GM18511 (cell line): ENCODE results near the gene SYNPO.

Experiments used
- ATAC-seq: cut with Tn5 transposase; IDR thresholded peaks from one replicate; pipeline ENCODE4 v1.9.1; 2021; ENCODE audit warnings: mild to moderate bottlenecking, moderate library complexity; ENCODE audit not compliant: unreplicated experiment

The SYNPO gene

GRCh38 chr5:150641006-150641570, 628 bp downstream of the SYNPO start:
- ATAC-seq = no peak

GRCh38 chr5:150641824-150642566, 1.5 kb downstream of the SYNPO start:
- no peak for ATAC-seq

GRCh38 chr5:150642567-150642927, 2.1 kb downstream of the SYNPO start:
- ATAC-seq = no peak

- ATAC-seq = no peak
Measured at GRCh38 chr5:150642991-150643710, 2.7 kb downstream of the SYNPO start.

- no peak for ATAC-seq
Measured at GRCh38 chr5:150644058-150644457, 3.6 kb downstream of the SYNPO start.

GRCh38 chr5:150644514-150644913, 4.1 kb downstream of the SYNPO start:
- ATAC-seq = no peak

GRCh38 chr5:150645070-150645700, 4.7 kb downstream of the SYNPO start:
- ATAC-seq = no peak

- no peak for ATAC-seq
Measured at GRCh38 chr5:150647275-150648251, 7.1 kb downstream of the SYNPO start.

- no peak for ATAC-seq
Measured at GRCh38 chr5:150648294-150649107, 8.0 kb downstream of the SYNPO start.

GRCh38 chr5:150649108-150650020, 8.9 kb downstream of the SYNPO start:
- no peak for ATAC-seq

- ATAC-seq = no peak
Measured at GRCh38 chr5:150650021-150651006, 9.9 kb downstream of the SYNPO start.

GRCh38 chr5:150651382-150651781, 10.9 kb downstream of the SYNPO start:
- no peak for ATAC-seq

- ATAC-seq = no peak
Measured at GRCh38 chr5:150651924-150652671, 11.6 kb downstream of the SYNPO start.

GRCh38 chr5:150653145-150653761, 12.8 kb downstream of the SYNPO start:
- ATAC-seq = no peak

- ATAC-seq = no peak
Measured at GRCh38 chr5:150653762-150654556, 13.5 kb downstream of the SYNPO start.
